HEK293 (cell line): ENCODE measurements around the gene TST.

ENCODE experiments used
- CTCF ChIP-seq: fragments of 450-650 bp; formaldehyde crosslinking; IDR thresholded peaks from 2 replicates; pipeline ENCODE4 v1.5.1; 2016; ENCODE audit warnings: missing biosample characterization, missing genetic modification characterization
- KLF8 ChIP-seq: fragments of 450-650 bp; formaldehyde crosslinking; IDR thresholded peaks from 2 replicates; pipeline ENCODE4 v1.5.1; 2016; ENCODE audit warnings: missing biosample characterization, missing genetic modification characterization
- ZFHX2 ChIP-seq: fragments of 450-650 bp; formaldehyde crosslinking; conservative IDR thresholded peaks from 2 replicates; pipeline ENCODE4 v1.5.1; 2016; ENCODE audit warnings: missing biosample characterization, missing genetic modification characterization
- ZNF121 ChIP-seq: fragments of 450-650 bp; formaldehyde crosslinking; IDR thresholded peaks from 2 replicates; pipeline ENCODE4 v1.5.1; 2016; ENCODE audit warnings: missing biosample characterization, missing genetic modification characterization
- ZNF274 ChIP-seq, 2 experiments: fragments of 200-500 bp in 1 of 2; fragments of 450-650 bp in 1 of 2; sonication (Bioruptor generic) in 1 of 2; formaldehyde crosslinking in 1 of 2; IDR thresholded peaks; 2 replicates each; pipeline versions ENCODE4 v1.5.1 to v1.6.1; 2014 to 2016; ENCODE audit warnings: borderline replicate concordance in 1 of 2, inconsistent platforms in 1 of 2, low read length in 1 of 2, missing biosample characterization in 1 of 2, missing genetic modification characterization in 1 of 2
- ZNF341 ChIP-seq: fragments of 450-650 bp; formaldehyde crosslinking; IDR thresholded peaks from 2 replicates; pipeline ENCODE4; 2016; ENCODE audit warnings: low read depth, missing biosample characterization, missing genetic modification characterization
- ZSCAN23 ChIP-seq: fragments of 450-650 bp; formaldehyde crosslinking; IDR thresholded peaks from 2 replicates; pipeline ENCODE4 v1.5.1; 2016; ENCODE audit warnings: missing biosample characterization, missing genetic modification characterization

DNA sequence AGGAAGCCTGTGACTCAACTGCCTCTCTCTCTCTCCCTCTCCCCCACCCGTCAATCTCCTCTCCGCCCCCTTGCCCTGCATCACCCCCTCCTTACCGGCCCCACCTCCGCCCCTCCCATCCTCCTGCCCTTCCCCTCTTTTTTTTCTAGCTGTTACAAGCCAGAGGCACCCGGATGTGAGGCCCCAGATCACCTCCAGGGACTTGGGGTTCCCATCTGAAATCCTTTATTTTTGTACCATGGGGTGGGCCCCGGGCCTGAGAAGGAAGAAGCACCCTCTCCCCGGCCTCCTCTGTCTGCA, 43.1 kb upstream of the TST start:
- no peak for TF ChIP-seq CTCF (tag by site-specific recombination)
- no peak for TF ChIP-seq KLF8
- no peak for TF ChIP-seq ZNF274 (IDR thresholded peaks at IDR 0.05; ENCODE audit: low read length)
- no peak for TF ChIP-seq ZNF274 (tag by site-specific recombination; IDR thresholded peaks at IDR 0.05; ENCODE audit: borderline replicate concordance)
- TF ChIP-seq ZSCAN23 (tag by site-specific recombination) = no peak
- TF ChIP-seq ZNF341 (tag by site-specific recombination) = no peak
- no peak for TF ChIP-seq ZNF121
- no peak; the same call in 1 of the 2 replicates for TF ChIP-seq ZFHX2 (tag by site-specific recombination)
